Astrocyte of the hippocampus (primary cell): ENCODE data around the gene IAH1.

Experiments
- DNase-seq: peaks from one replicate; pipeline ENCODE4 v3.0.0; 2011; ENCODE audit warnings: low read depth, low spot score

Gene IAH1

GRCh38 chr2:9474361-9475057, at the start of gene IAH1:
IAH1 (plus strand) TSS chr2:9474551; CDS start chr2:9474567, 16 bp downstream.
- DNase-seq: peak; percentile 83

- DNase-seq: no peak
These were observed 45.3 kb upstream of the IAH1 start for GRCh38 chr2:9428965-9429577.

GRCh38 chr2:9430316-9431293, 43.7 kb upstream of the IAH1 start:
- no peak for DNase-seq

GRCh38 chr2:9434489-9434888, 39.9 kb upstream of the IAH1 start:
- DNase-seq: no peak

- DNase-seq: no peak
These were observed 34.8 kb upstream of the IAH1 start for GRCh38 chr2:9439536-9439935.

GRCh38 chr2:9440058-9440727, 34.2 kb upstream of the IAH1 start:
- peak; percentile 38 for DNase-seq

- DNase-seq: peak; percentile 31
These were observed 32.8 kb upstream of the IAH1 start for GRCh38 chr2:9441556-9441955.

- DNase-seq: no peak
These were observed 30.8 kb upstream of the IAH1 start for GRCh38 chr2:9443526-9443925.

GRCh38 chr2:9445089-9445488, 29.3 kb upstream of the IAH1 start:
- no peak for DNase-seq

- no peak for DNase-seq
These were observed 23.1 kb upstream of the IAH1 start for GRCh38 chr2:9451231-9451630.

GRCh38 chr2:9460441-9461017, 13.8 kb upstream of the IAH1 start:
- no peak for DNase-seq

- no peak for DNase-seq
These were observed 13.3 kb upstream of the IAH1 start for GRCh38 chr2:9461079-9461478.

- no peak for DNase-seq
These were observed 12.0 kb upstream of the IAH1 start for GRCh38 chr2:9462313-9462712.

GRCh38 chr2:9462886-9463697, 11.3 kb upstream of the IAH1 start:
- no peak for DNase-seq

GRCh38 chr2:9463698-9464034, 10.7 kb upstream of the IAH1 start:
- DNase-seq: peak; percentile 45

GRCh38 chr2:9465170-9465569, 9.2 kb upstream of the IAH1 start:
- no peak for DNase-seq

GRCh38 chr2:9466147-9466683, 8.1 kb upstream of the IAH1 start:
- DNase-seq: no peak

- DNase-seq: no peak
These were observed 6.7 kb upstream of the IAH1 start for GRCh38 chr2:9467687-9468086.

- DNase-seq: no peak
These were observed 3.1 kb upstream of the IAH1 start for GRCh38 chr2:9471206-9471605.

- no peak for DNase-seq
These were observed 1.8 kb upstream of the IAH1 start for GRCh38 chr2:9472511-9472910.
